Effector CD4-positive, alpha-beta T cell (primary cell): ENCODE measurements around the gene RAD23A.
"Not testable (repeated sequence)": the region's sequence is repeated elsewhere in the genome, so short reads cannot be mapped to it uniquely, and the experiment has no call there.

Experiments used
- DNase-seq: peaks from one replicate; pipeline ENCODE4 v3.0.0-alpha.2; 2020
- total RNA-seq: gene quantifications from one replicate; lab custom pipeline; 2026; lab: John Stamatoyannopoulos, UW

The RAD23A gene
- 74.7 reads per million, percentile 77 among the genes with 10 or more reads in this experiment for total RNA-seq

DNA sequence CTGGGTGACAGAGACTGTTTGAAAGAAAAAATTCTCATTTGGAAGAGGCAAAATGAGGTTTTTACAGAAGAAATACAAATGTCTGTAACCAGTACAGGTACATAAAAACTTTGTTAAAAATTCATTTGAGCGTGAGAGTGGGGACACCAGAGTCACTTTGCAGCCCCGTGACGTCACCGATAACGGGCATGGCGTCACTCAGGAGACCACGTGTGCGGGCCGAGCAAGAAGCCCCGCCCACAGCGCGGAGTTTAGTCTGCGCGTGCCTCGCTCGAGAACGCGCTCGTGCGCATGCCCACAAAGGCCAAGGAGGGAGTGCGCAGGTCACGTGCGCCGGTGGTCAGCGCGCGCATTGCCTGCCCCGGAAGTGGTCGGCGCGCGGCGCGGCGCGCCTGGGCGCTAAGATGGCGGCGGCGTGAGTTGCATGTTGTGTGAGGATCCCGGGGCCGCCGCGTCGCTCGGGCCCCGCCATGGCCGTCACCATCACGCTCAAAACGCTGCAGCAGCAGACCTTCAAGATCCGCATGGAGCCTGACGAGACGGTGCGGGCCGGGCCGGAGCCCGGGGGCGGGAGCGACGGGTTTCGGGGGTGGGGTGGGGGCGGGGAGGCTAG lies at the start of gene RAD23A:
RAD23A (plus strand) TSS at position 384 of the 613 bp plus-strand sequence; CDS start at position 471, 87 bp downstream.
- peak; percentile 98 for DNase-seq

DNA sequence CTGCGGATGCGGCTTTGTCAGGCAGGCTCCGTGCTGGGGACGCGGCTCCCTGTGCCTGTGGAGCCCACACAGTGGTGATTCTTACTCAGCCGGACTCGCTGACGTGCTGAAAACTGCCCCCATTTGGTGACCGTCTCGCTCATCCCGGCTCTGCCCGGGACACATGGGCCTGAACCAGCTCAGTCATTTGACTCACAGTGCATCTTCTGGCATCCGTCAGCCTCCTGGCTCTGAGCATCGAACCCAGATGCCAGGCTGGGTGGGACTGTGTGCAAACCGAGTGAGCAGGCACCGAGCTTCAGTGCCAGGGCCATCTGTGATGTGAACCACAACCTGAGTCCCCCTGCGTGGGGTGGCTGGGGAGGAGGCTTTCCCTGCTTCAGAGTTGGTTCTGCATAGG lies 49.2 kb upstream of the RAD23A start:
- DNase-seq, result no peak

DNA sequence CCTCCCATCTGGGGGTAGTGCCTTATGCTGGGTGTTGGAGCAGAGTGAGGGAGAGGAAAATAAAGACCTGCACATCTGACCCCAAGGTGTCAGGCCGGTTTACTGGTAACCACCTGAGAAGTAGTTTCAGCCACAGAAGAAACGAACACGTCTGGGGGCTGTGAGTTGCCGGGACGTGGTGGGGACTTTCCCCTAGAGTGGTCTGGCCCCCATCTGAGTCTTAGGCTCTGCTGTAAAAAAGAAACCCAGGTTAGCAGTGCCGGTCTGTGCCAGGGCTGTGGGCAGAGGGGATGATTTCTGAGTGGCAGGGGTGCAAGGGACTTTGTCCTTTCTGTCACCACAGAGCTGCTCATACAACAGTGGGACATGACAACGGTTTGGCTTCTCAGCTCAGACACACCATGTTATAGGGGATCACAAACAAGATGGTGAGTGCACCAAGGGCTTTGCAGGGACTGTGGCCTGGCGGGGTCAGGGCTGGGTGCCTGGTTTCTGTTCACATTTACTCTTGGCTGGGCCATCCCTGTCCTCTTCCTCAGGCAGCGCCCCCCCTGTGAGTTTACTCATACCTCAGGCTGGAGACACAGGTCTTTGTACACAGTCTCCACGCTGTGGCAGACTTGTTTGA lies 45.7 kb upstream of the RAD23A start:
- no peak for DNase-seq

DNA sequence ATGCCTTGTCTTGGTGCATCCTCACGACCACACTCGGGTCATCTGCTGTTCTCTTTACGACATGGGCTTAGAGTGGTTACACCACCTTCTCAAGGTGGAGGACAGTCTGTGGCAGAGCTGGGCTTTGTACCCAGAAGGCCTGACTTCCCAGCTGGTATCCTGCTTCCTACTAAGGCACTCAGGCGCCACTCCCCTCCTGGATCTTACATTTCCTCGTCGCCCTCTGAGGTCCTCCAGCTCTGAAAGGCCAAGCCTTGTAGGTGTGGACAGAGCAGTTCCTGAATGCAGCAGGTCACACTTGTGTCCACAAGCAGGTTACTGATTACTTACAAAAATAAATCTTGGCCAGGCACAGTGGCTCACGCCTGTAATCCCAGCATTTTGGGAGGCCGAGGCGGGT lies 38.5 kb upstream of the RAD23A start:
- DNase-seq, result no peak

DNA sequence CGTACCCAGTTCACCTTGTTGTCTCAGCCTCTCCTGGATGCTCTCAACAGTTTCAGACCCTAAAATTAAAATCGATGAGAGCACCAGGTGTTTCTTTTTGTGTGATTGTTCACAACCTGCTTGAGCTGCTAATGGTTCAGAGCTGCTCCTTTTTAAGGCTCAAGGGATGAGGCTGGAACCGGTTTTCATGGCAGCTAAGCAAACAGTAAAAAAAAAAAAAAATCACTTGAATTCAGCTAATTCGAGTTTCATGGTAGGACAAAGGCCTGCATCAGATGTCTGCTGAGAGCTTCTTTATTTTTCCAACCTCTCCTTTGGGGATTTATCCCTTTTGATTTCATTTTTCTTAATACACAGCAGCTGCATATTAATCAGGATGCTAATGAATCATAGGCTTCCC lies 33.1 kb upstream of the RAD23A start:
- no peak for DNase-seq

DNA sequence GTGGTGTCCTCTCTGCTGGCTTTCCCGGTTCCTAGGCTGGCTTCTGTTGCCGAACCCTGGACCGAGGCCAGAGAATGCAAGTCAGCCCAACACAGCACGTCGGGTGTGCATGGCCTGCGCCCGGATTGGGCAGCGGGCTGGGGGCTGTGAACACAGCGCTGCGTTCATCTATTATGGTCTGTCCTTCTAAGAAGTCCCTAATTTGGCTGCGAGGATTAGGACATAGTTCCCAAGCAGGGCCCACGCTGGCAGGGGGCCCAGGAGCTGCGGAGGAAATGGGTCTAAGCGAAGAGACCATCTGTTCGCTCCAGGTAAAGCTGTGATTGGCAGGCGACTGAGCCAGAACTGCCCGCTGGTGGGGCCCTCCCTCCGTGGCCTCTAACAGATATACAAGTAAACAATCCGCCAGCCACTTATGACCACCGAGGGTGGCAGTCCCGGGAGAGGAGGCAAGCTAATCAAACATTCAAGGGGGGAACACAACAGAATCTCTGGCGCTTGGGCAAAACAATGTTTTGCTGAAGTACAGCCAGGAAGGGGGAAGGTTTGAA lies 32.6 kb upstream of the RAD23A start:
- no peak for DNase-seq

DNA sequence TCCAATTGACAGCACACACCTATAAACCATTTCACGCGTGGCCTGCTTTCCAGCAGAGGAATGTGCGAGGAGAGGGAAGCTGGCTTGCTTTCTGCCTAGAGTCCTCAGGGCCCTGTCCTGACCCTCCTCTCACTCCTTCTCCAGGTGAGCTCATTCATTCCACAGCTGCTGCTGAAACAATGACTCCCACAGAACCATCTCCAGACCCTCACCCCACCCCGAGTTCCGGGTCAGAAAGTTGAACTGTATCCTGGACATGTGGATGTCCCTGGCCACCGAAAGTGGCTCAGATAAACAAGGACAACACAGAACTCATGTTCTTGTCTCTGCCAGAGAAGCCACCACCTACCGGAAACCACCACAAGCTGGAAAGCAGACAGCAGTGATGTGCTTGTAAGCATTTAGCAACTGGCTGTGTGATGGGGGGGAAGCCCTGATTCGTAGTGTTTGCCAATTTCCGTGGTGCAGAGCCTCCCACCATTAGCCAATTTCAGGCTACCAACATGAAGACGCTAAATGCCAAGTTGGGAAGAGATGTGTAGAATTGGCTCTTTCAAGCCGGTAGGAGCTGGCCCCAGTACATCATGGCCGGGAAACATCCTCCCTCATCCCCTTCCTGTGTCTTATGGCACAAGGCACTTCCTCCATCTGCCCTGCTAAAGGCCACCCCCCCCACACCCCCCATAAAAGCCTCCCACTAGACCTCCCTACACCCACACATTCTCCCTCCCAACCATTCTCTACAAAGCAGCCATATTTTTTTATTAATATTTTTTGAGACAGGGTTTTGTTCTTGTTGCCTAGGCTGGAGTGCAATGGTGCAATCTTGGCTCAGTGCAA lies 31.6 kb upstream of the RAD23A start:
- peak; percentile 22 for DNase-seq

DNA sequence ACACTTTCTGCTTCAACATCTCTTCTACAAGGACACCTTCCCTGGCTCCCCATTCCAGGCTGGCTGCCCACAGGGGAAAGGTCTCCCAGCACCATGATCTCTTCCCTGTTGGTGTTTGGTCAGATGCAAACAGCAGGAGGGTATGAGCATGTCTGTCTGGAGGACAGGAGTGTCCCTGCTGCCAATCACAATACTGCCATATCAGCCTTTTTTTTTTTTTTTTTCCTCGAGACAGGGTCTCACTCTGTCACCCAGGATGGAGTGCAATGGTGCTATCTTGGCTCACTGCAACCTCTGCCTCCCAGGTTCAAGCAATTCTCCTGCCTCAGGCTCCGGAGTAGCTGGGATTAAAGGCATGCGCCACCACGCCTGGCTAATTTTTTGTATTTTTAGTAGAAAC lies 29.8 kb upstream of the RAD23A start:
- not testable (repeated sequence) for DNase-seq

DNA sequence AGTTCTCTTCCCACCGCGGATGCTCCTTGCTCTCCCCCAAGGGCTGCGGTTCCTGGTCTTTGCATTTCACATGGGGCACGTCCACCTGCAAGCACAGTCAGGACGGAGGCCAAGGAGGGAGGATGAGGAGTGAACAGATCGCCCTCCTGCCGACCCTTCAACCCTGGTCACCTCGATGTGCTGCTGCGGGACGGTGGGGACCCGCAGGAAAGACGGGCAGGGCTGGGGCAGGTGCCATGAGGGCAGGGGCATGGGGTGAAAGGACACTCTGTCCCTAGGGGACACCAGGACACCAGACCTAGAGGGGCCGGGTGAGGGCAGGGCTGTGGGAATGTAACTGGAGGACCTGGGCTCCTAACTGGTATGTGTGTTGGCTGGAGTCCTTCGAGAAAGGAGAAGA lies 27.4 kb upstream of the RAD23A start:
- DNase-seq, result no peak

DNA sequence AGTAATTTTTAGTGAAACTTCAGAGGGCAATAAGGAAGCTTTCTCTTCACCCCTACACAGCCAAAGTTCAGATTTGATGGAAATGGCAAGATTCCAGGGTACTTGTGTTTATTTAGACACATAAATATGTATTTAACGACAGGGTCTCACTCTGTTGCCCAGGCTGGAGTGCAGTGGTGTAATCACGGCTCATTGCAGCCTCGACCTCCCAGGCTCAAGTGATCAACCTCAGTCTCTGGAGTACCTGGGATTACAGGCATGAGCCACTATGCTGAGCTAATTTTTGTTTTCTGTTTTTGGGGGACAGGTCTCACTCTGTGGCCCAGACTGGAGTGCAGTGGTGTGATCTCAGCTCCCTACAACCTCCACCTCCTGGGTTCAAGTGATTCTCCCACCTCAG lies 24.6 kb upstream of the RAD23A start:
- no peak for DNase-seq

DNA sequence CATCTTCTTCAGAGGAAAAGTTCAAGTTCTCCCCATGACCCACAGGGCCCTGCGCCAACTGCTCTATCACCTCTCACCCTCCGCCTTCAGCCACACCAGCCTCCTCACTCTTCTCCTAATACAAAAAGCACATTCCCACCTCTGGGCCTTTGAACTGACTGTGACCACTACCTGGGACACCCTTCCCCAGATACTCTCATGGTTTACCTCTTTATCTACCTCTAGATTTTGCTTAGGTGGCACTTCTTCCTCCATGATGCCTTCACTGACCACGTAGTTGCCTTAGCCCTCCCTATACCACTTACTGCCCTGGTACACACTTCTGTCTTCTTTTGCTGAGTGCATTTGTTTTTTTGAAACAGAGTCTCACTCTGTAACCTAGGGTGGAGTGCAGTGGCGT lies 22.7 kb upstream of the RAD23A start:
- no peak for DNase-seq

DNA sequence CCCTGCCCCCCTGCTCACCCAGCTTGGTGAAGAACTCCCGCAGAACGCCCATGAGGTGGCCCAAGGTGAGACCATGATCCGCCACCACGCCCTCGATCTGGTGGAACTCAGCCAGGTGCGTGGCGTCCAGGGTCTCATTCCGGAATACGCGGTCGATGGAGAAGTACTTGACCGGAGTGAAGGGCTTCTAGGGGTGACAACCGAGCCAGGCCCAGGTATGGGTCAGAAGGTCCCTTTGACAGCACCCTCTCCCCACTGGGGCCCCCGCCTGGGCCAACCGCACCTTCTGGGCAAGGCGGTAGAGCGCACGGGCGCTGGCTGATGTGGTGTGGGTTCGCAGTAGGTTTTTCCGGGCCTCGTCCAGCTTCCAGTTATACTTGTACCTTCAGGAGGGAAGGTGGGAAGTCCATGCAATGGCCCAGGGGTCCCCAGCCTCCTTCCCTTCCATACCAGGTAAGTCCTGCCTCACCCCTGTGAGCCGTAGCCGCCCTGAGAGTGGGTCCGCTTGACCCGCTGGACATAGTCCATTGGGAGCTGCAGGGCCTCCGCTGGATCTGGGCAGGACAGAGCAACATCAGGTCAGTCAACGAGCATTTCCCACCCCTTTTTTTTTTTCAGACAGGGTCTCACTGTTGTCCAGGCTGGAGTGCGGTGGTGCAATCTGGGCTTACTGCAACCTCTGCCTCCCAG lies 20.9 kb upstream of the RAD23A start:
- no peak for DNase-seq

DNA sequence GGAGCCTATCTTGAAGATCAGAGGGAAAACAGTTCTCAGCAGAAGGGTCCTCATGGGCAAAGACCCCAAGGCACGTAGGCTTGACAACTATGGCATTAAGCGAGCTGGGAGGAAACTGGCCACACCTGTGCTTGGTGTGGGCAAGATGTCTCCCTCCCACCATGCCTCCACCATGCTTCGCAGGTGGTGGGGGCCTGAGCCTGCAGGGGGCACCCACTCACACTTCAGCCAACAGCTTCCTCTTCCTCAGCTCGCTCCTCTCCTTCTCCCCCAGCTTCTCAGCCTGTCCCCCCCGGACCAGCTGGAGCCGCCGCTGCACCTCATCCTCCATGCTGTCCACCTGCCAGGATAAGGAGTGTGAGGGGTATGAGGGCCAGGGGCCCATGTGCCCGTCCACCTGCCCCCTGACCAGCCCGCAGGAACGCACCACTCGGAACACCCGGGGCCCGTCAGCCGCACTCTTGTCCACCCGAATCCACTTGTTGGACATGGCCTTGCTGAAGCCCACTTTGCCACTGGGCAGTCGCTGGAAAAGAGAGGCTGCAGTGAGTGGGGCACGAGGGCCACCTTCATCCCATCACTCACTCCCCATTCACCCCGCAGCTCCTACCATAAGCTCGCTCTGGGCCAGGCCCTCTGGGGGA lies 15.5 kb upstream of the RAD23A start:
- DNase-seq, result no peak

DNA sequence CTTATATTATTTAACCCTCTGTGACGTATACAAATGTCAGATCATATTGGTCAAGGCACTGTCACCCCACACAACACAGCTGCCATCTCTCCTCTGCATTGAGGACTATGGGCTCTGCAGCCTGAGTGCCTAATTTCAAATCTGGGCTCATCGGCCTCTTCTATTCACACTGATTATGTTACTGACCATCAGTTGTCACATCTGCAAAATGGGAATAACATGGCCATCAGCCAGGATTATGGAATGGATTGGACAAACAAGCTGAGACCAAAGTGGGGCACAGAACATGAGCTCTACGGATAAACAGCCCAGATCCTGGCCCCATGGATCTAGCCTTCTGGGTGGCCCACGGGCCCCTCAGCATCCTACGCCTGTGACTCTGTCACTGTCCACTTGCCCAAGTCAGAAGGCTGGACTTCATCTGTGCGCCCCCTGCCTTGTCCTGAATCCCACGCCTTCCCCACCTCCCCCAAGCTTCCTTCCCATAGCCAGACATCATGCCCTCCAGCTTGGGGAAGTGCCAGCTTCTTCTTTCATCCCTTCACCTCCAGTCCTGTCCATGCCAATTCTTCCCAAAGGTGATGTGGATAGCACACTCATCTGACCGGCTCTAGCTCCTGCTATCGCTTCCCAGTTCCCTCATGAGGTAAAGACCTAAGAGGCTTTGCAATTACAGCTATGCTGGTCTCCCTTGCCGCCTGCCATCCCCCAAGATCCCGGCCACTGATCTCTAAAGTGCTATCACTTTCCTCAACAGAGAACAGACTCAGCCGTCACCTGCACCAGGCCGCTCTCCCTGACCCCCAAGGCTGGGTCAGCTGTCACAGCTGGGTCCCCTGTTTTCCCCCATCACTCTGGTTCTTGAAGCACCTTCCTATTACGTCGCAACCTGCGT lies 13.0 kb upstream of the RAD23A start:
- DNase-seq, result no peak

DNA sequence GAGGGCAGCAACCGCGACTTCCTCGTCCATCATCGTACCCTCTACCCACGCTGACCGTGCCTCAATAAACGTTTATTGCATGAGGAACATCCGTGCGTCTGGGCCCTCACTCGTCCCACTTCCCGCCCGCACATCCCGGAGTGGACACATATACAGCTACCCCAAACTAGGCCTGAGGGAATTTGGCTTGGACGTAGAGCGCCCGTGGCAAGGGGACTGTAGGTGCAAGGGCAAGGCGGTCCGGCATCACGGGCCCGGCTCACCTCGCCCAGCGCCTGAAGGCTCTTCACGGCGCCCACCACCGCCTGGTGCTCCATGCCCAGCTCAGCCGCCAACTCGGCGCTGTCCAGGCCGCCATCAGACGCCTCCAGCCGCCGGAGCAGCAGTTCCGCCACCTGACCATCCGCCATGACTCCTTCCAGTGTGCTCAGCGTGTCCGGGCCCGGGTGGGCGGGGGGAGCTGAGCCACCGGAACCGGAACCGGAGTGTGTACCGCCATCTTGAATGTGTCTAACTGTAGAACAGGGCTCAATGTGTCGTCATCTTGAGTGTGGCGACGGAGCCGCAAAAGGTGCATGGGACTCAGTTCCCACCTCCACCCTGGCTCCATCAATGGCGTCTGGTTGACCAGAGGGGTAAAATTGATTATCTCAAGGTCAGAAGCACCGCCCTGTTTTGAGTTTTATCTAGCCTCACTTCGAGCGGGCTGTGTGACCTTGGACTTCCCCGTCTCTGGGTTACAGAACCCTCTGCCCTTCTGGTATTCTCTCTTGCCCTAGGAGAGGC lies 12.2 kb upstream of the RAD23A start, which contains the start of gene FARSA:
FARSA (minus strand) TSS at position 425 of the 786 bp plus-strand sequence; CDS start at position 410, 15 bp downstream.
- peak; percentile 81 for DNase-seq

DNA sequence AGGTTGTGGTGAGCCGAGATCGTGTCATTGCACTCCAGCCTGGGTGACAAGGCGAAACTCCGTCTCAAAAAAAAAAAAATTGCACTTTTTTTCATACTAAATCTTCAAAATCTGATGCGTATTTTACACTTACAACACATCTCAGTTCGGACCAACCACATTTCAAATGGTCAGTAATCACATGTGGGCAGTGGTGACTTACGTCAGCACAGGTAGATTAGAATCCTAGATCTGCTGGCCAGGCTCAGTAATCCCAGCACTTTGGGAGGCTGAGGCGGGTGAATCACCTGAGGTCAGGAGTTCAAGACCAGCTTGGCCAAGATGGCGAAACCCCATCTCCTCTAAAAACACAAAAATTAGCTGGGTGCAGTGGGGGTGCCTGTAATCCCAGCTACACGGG lies 10.6 kb upstream of the RAD23A start:
- DNase-seq, result no peak

DNA sequence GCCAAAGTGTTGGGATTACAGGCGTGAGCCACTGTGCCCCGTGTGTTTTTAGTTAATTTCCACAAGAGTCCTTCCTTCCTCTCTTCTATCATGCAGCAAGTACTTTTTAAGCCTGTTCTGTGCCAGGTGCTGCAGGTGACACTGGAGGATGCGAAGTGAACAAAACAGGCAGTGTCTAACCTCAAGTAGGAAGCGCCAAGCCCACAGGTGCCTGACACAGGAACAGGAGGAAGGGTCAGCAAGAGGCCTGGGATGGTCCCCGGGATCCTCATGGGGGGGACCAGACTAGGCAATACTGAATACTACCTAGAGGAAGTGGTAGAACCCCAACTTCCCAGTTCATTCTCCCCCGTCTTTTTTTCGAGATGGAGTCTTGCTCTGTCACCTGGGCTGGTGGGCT lies 9.1 kb upstream of the RAD23A start:
- no peak for DNase-seq

DNA sequence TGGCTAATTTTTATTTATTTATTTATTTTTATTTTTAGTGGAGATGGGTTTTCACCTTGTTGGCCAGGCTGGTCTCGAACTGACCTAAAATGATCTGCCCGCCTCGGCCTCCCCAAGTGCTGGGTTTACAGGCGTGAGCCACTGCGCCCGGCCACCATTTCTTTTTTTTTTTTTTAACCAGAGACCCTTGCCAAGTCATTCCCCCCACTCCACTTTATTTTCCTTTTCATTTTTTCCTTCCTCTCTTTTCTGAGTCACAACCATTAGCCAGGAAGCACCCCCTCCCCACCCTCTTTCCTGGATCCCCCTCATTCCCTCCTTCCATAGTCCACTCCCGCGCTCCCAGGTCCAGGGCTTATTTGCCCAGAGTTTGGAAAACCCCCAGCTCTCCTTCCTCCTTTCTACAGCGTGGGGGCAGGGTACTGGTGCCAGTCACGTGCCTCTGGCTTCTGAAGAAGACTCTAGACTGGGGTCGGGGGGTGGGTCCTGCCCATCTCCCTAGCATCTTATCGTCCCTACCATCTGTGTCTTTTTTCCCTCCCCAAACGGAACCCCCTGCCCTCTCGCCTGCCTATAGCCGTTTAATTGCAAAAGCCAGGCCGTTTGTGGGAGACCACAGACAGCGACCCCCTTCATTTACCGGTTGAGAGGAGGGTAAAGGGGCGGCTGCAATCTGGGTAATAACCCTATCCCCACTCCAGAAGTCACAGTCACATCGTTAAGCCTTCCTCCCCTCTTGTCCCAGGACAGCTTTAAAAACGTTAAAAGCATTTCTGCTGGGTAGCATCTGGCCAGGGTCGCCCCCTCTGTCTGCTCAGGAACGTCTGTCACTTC lies 8.4 kb upstream of the RAD23A start:
- no peak for DNase-seq
